ENCODE data around the gene GJD3.

DNA sequence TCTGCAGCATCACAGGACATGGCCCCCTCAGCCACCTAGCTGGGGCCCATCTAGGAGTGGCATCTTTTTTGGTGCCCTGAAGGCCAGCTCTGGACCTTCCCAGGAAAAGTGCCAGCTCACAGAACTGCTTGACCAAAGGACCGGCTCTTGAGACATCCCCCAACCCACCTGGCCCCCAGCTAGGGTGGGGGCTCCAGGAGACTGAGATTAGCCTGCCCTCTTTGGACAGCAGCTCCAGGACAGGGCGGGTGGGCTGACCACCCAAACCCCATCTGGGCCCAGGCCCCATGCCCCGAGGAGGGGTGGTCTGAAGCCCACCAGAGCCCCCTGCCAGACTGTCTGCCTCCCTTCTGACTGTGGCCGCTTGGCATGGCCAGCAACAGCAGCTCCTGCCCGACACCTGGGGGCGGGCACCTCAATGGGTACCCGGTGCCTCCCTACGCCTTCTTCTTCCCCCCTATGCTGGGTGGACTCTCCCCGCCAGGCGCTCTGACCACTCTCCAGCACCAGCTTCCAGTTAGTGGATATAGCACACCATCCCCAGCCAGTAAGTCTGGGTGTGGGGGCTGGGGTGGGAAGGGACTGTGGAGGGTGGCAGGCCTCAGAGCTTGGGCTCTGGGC lies 33.6 kb downstream of the GJD3 start:
- TF ChIP-seq HNRNPUL1 (IDR thresholded peaks at IDR 0.05; ENCODE audit: low read length) (no peak), SETDB1 (IDR thresholded peaks at IDR 0.05; ENCODE audit: low read length) (no peak), EZH2 (IDR thresholded peaks at IDR 0.05; ENCODE audit: borderline replicate concordance, low read depth, low read length) (no peak), TGIF2 (CRISPR knock-in tag; IDR thresholded peaks at IDR 0.05) (no peak), BCOR (IDR thresholded peaks at IDR 0.05) (no peak), KLF10 (CRISPR knock-in tag; IDR thresholded peaks at IDR 0.05) (no peak), CTCF (IDR thresholded peaks at IDR 0.05 in 2 of 3, conservative IDR thresholded peaks at IDR 0.05 in 1 of 3; ENCODE audit: insufficient read depth in 2 of 3, low read depth in 1 of 3, low read length in 3 of 3) (no peak), KDM5B (IDR thresholded peaks at IDR 0.05; ENCODE audit: insufficient replicate concordance, low read depth, low read length) (no peak), HCFC1 (IDR thresholded peaks at IDR 0.05; ENCODE audit: low read depth, low read length) (no peak), STAT5A (IDR thresholded peaks at IDR 0.05; ENCODE audit: borderline replicate concordance, low read length) (no peak)
- TF ChIP-seq, protein P1, sequence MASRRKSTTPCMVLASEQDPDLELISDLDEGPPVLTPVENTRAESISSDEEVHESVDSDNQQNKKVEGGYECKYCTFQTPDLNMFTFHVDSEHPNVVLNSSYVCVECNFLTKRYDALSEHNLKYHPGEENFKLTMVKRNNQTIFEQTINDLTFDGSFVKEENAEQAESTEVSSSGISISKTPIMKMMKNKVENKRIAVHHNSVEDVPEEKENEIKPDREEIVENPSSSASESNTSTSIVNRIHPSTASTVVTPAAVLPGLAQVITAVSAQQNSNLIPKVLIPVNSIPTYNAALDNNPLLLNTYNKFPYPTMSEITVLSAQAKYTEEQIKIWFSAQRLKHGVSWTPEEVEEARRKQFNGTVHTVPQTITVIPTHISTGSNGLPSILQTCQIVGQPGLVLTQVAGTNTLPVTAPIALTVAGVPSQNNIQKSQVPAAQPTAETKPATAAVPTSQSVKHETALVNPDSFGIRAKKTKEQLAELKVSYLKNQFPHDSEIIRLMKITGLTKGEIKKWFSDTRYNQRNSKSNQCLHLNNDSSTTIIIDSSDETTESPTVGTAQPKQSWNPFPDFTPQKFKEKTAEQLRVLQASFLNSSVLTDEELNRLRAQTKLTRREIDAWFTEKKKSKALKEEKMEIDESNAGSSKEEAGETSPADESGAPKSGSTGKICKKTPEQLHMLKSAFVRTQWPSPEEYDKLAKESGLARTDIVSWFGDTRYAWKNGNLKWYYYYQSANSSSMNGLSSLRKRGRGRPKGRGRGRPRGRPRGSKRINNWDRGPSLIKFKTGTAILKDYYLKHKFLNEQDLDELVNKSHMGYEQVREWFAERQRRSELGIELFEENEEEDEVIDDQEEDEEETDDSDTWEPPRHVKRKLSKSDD (conservative IDR thresholded peaks at IDR 0.05; ENCODE audit: low read length): no peak

Measured in K562 (cell line).